DOHH2 (cell line): ENCODE results near the gene LRRC8D.

Source experiments
- H3F3A ChIP-seq: fragments of 200-600 bp; sonication (generic), shearing (Covaris generic); 2 replicates; pipeline ENCODE4 v1.6.0; 2016; ENCODE audit warnings: antibody characterized with exemption, mild to moderate bottlenecking; ENCODE audit not compliant: control insufficient read depth, insufficient read depth
- H3K27ac ChIP-seq: fragments of 200-600 bp; sonication (generic); 2 replicates; pipeline ENCODE4 v1.5.1; 2014; ENCODE audit warnings: low read depth, mild to moderate bottlenecking, low read length, moderate library complexity
- H3K27me3 ChIP-seq: fragments of 200-600 bp; sonication (generic); 2 replicates; pipeline ENCODE4 v1.6.1; 2014; ENCODE audit warnings: mild to moderate bottlenecking, low read length, mixed read lengths; ENCODE audit not compliant: control insufficient read depth
- H3K36me3 ChIP-seq: fragments of 200-600 bp; sonication (generic); 2 replicates; pipeline ENCODE4 v1.6.1; 2014; ENCODE audit warnings: mild to moderate bottlenecking, low read length, moderate library complexity, mixed read lengths; ENCODE audit not compliant: control insufficient read depth
- H3K4me1 ChIP-seq: fragments of 200-600 bp; sonication (generic); 2 replicates; pipeline ENCODE4 v1.6.1; 2014; ENCODE audit warnings: mild to moderate bottlenecking, low read length, mixed read lengths; ENCODE audit not compliant: control insufficient read depth
- H3K4me2 ChIP-seq: fragments of 200-600 bp; sonication (generic); 2 replicates; pipeline ENCODE4 v1.6.0; 2014; ENCODE audit warnings: mild to moderate bottlenecking, low read length, moderate library complexity
- H3K4me3 ChIP-seq: fragments of 200-600 bp; sonication (generic); 2 replicates; pipeline ENCODE4 v1.5.1; 2014; ENCODE audit warnings: mild to moderate bottlenecking, low read length, mixed read lengths
- H3K79me2 ChIP-seq: fragments of 200-600 bp; sonication (generic); 2 replicates; pipeline ENCODE4 v1.6.1; 2014; ENCODE audit warnings: mild to moderate bottlenecking, low read length, mixed read lengths; ENCODE audit not compliant: control insufficient read depth
- H3K9me2 ChIP-seq: fragments of 200-600 bp; sonication (generic); replicated peaks from 2 replicates; pipeline ENCODE4 v1.6.1; 2014; ENCODE audit warnings: mild to moderate bottlenecking, low read length, mixed read lengths; ENCODE audit not compliant: control insufficient read depth
- H3K9me3 ChIP-seq: fragments of 200-600 bp; sonication (generic); 2 replicates; pipeline ENCODE4 v1.6.1; 2014; ENCODE audit warnings: antibody characterized with exemption, low read length, mixed read lengths; ENCODE audit not compliant: control insufficient read depth, insufficient read depth
- H4K20me1 ChIP-seq: fragments of 200-600 bp; sonication (generic); 2 replicates; pipeline ENCODE4 v1.6.0; 2014; ENCODE audit warnings: low read depth, mild to moderate bottlenecking, antibody characterized with exemption, low read length, moderate library complexity; ENCODE audit not compliant: control insufficient read depth, insufficient read depth
- EZH2phosphoT487 ChIP-seq: fragments of 200-600 bp; sonication (generic); IDR thresholded peaks from 2 replicates; pipeline ENCODE4 v1.6.1; 2017; ENCODE audit warnings: borderline replicate concordance, mild to moderate bottlenecking, antibody characterized with exemption, low read length, moderate library complexity, mixed read lengths
- TF ChIP-seq, protein P1 (sequence below): fragments of 200-600 bp; sonication (generic); IDR thresholded peaks from one replicate; pipeline ENCODE4 v1.5.1; 2014; ENCODE audit warnings: antibody characterized with exemption, mild to moderate bottlenecking, low read depth, low read length; ENCODE audit not compliant: poor library complexity, severe bottlenecking

Gene LRRC8D

GRCh38 chr1:89897347-89898133, 76.7 kb downstream of the LRRC8D start:
- H3K4me3 ChIP-seq, result no peak overlapping the region
- peaks cover 3% of the 10 kb centered on the region; the same call in 1 of the 2 replicates for H4K20me1 ChIP-seq
- no peaks in the 10 kb centered on the region for H3F3A ChIP-seq
- H3K27ac ChIP-seq, result no peak overlapping the region
- TF ChIP-seq EZH2phosphoT487, result no peak
- no peaks in the 10 kb centered on the region for H3K27me3 ChIP-seq
- peaks cover 15% of the 10 kb centered on the region for H3K4me1 ChIP-seq
- H3K36me3 ChIP-seq, result no peaks in the 10 kb centered on the region
- no peaks in the 10 kb centered on the region for H3K9me2 ChIP-seq
- H3K4me2 ChIP-seq, result no peak overlapping the region
- no peaks in the 10 kb centered on the region for H3K9me3 ChIP-seq
- H3K79me2 ChIP-seq, result no peaks in the 10 kb centered on the region

- H3K27me3 ChIP-seq, result no peaks in the 10 kb centered on the region
- H3K9me3 ChIP-seq, result no peaks in the 10 kb centered on the region
- H4K20me1 ChIP-seq, result peaks cover 3% of the 10 kb centered on the region; the same call in 1 of the 2 replicates
- no peak overlapping the region for H3K27ac ChIP-seq
- H3F3A ChIP-seq, result no peaks in the 10 kb centered on the region
- H3K4me1 ChIP-seq, result peaks cover 15% of the 10 kb centered on the region
- no peak for TF ChIP-seq EZH2phosphoT487
- TF ChIP-seq, protein P1, sequence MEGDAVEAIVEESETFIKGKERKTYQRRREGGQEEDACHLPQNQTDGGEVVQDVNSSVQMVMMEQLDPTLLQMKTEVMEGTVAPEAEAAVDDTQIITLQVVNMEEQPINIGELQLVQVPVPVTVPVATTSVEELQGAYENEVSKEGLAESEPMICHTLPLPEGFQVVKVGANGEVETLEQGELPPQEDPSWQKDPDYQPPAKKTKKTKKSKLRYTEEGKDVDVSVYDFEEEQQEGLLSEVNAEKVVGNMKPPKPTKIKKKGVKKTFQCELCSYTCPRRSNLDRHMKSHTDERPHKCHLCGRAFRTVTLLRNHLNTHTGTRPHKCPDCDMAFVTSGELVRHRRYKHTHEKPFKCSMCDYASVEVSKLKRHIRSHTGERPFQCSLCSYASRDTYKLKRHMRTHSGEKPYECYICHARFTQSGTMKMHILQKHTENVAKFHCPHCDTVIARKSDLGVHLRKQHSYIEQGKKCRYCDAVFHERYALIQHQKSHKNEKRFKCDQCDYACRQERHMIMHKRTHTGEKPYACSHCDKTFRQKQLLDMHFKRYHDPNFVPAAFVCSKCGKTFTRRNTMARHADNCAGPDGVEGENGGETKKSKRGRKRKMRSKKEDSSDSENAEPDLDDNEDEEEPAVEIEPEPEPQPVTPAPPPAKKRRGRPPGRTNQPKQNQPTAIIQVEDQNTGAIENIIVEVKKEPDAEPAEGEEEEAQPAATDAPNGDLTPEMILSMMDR, result no peak
- H3K79me2 ChIP-seq, result no peaks in the 10 kb centered on the region
- H3K4me2 ChIP-seq, result no peak overlapping the region
- no peaks in the 10 kb centered on the region for H3K9me2 ChIP-seq
- no peak overlapping the region for H3K4me3 ChIP-seq
- no peaks in the 10 kb centered on the region for H3K36me3 ChIP-seq
Observed at GRCh38 chr1:89898150-89898549, 77.3 kb downstream of the LRRC8D start.

DNA sequence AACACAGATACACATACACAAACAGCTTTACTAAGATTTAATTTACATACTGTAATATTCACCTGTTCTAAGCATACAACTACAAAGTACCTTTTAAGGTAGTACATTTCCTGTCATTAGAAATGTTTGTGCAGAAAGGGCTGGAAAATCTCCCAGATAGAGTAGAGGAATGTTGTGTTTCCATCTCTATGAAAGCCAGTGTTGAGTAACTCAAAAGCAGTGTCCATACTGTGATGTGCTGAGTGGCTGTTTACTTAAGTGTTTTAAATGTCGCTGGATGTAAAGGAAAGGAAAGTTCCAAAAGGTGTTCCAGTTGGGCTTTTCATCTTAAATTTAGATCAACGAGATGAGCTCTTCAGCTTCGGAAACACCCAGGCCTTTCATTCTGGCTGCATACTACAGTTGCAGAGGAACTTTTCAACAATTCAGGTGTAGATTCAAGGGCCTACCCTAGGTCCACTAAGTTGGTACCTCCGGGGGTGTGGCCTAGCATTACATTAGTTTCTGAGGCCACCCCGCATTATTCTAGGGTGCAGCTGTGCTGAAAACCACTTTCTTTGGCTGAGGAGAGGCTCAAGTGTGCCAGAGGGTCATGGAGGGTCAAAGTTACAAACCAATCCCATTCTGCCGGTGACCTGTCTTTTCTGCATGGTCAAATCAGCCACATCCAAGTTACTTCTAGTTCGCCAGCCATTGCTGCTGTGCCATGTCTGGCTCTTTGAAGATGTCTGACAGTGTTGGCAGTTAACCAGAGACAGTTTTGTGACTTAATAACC, 78.1 kb downstream of the LRRC8D start:
- Histone ChIP-seq H3K4me1 (peaks cover 15% of the 10 kb centered on the region), H3K27me3 (no peaks in the 10 kb centered on the region), H3K9me3 (no peaks in the 10 kb centered on the region), H3K4me2 (no peak overlapping the region), H3K9me2 (no peaks in the 10 kb centered on the region), H3K4me3 (no peak overlapping the region), H3K79me2 (no peaks in the 10 kb centered on the region), H3K36me3 (no peaks in the 10 kb centered on the region), H3F3A (no peaks in the 10 kb centered on the region), H4K20me1 (peaks cover 3% of the 10 kb centered on the region; the same call in 1 of the 2 replicates), H3K27ac (no peak overlapping the region)
- TF ChIP-seq, protein P1, result no peak
- TF ChIP-seq EZH2phosphoT487, result no peak

DNA sequence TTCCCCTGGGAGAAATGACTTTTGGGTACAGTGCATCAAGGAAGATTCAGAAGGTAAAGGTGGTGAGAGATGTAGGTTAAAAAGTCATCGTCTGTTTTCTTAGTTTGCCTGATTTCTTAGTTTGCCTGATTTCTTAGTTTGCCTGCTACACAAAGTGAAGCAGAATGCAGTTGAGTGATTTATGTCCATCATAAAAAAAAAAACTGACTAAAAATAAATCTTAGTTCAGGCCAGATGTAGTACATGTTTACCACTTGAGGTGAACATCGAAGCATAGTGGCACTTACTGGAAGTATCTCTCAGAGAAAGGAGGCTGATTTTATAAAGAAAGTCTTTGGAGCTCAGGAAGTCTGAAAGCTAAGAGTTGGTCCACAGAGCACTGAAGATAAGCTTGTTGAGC, 79.5 kb downstream of the LRRC8D start:
- Histone ChIP-seq H3K4me2 (no peak overlapping the region), H3K79me2 (no peaks in the 10 kb centered on the region), H3K4me3 (no peak overlapping the region), H3F3A (no peaks in the 10 kb centered on the region), H3K27me3 (no peaks in the 10 kb centered on the region), H3K36me3 (no peaks in the 10 kb centered on the region), H3K27ac (no peak overlapping the region), H4K20me1 (no peaks in the 10 kb centered on the region), H3K9me3 (no peaks in the 10 kb centered on the region), H3K9me2 (no peaks in the 10 kb centered on the region), H3K4me1 (peaks cover 20% of the 10 kb centered on the region)
- TF ChIP-seq EZH2phosphoT487, result no peak
- TF ChIP-seq, protein P1, result no peak
